Endothelial cell of umbilical vein (primary cell): Measurements from ENCODE around the gene MORN5. TPM values are rescaled to one million over a fixed set of nuclear protein-coding genes. Genes with fewer than 3 reads are reported as not detected.

Source experiments
- BruUV-seq: library from RNA; stranded (reverse); fragments of 400-500 nt; replicated peaks from 2 replicates; lab custom pipeline; 2021; lab: Mats Ljungman, UMichigan
- CTCF ChIA-PET: fragments of 300-600, 350-600 bp; sonication (Branson Sonifier 250); formaldehyde crosslinking; loops from one replicate; lab custom pipeline; 2021; ENCODE audit warnings: antibody characterized with exemption, inconsistent platforms; lab: Charles Lee
- POLR2A ChIA-PET: fragments of 300-600, 350-600 bp; sonication (Branson Sonifier 250); formaldehyde crosslinking; loops from one replicate; lab custom pipeline; 2021; ENCODE audit warnings: antibody characterized with exemption, inconsistent platforms; lab: Charles Lee
- DNase-seq: peaks from one replicate; pipeline ENCODE4 v3.0.0-alpha.2; 2011; ENCODE audit warnings: low read depth, low spot score
- FAIRE-seq: peaks from 2 replicates; lab custom pipeline; 2011; peaks lifted over from hg19 to GRCh38; lab: Jason Lieb, UNC
- H2AFZ ChIP-seq: 2 replicates; pipeline ENCODE4 v1.6.0; 2012; ENCODE audit warnings: low read depth, low read length, control low read depth, inconsistent platforms
- H3K27ac ChIP-seq: 2 replicates; pipeline ENCODE4 v1.5.1; 2011; ENCODE audit warnings: low read depth, mild to moderate bottlenecking, control low read depth, low read length, moderate library complexity; ENCODE audit not compliant: insufficient read depth
- H3K27me3 ChIP-seq, 2 experiments: 2 replicates each; pipeline versions ENCODE4 v1.6.0 to v1.6.1; 2011; ENCODE audit warnings: low read length in 2 of 2, mixed read lengths in 1 of 2; ENCODE audit not compliant: control insufficient read depth in 2 of 2, insufficient read depth in 2 of 2
- H3K36me3 ChIP-seq, 2 experiments: 2 replicates in 1 of 2; 3 replicates in 1 of 2; pipeline ENCODE4 v1.5.1; 2011; ENCODE audit warnings: low read length in 2 of 2, mild to moderate bottlenecking in 1 of 2, moderate library complexity in 1 of 2; ENCODE audit not compliant: control insufficient read depth in 2 of 2, insufficient read depth in 2 of 2; ENCODE audit errors: extremely low read depth in 1 of 2
- H3K4me1 ChIP-seq: 3 replicates; pipeline ENCODE4 v1.5.1; 2011; ENCODE audit warnings: mild to moderate bottlenecking, low read length; ENCODE audit not compliant: control insufficient read depth, insufficient read depth; ENCODE audit errors: extremely low read depth
- H3K4me2 ChIP-seq: 2 replicates; pipeline ENCODE4 v1.6.1; 2011; ENCODE audit warnings: low read length, control low read depth, mixed read lengths; ENCODE audit not compliant: insufficient read depth
- H3K4me3 ChIP-seq, 3 experiments: fragments of 200-600 bp in 1 of 3; sonication (generic), shearing (Covaris generic) in 1 of 3; replicated peaks in 1 of 3; 2 replicates each; pipeline ENCODE4 v1.5.1; 2011 to 2016; ENCODE audit warnings: control low read depth in 3 of 3, low read length in 3 of 3, mild to moderate bottlenecking in 2 of 3, inconsistent platforms in 1 of 3, low read depth in 1 of 3, moderate library complexity in 1 of 3; ENCODE audit not compliant: insufficient read depth in 1 of 3
- H3K79me2 ChIP-seq: 2 replicates; pipeline ENCODE4 v1.6.0; 2012; ENCODE audit warnings: low read length, inconsistent platforms; ENCODE audit not compliant: control insufficient read depth, insufficient read depth
- H3K9ac ChIP-seq: replicated peaks from 2 replicates; pipeline ENCODE3; 2011; ENCODE audit warnings: low read length, control low read depth; ENCODE audit not compliant: insufficient read depth; ENCODE audit errors: extremely low read depth
- H3K9me1 ChIP-seq: replicated peaks from 3 replicates; pipeline ENCODE4 v1.6.0; 2011; ENCODE audit warnings: mild to moderate bottlenecking, low read length; ENCODE audit not compliant: control insufficient read depth, insufficient read depth; ENCODE audit errors: extremely low read depth
- H3K9me3 ChIP-seq: replicated peaks from 2 replicates; pipeline ENCODE4 v1.5.1; 2012; ENCODE audit warnings: low read length, inconsistent platforms; ENCODE audit not compliant: control insufficient read depth, insufficient read depth
- H4K20me1 ChIP-seq: replicated peaks from 2 replicates; pipeline ENCODE3; 2011; ENCODE audit warnings: mild to moderate bottlenecking, low read length; ENCODE audit not compliant: control insufficient read depth, insufficient read depth; ENCODE audit errors: extremely low read depth
- EZH2 ChIP-seq: IDR thresholded peaks from 2 replicates; pipeline ENCODE4 v1.6.1; 2012; ENCODE audit warnings: borderline replicate concordance, low read depth, mild to moderate bottlenecking, moderate library complexity, low read length, inconsistent platforms; ENCODE audit not compliant: severe bottlenecking
- FOS ChIP-seq: IDR thresholded peaks from 2 replicates; pipeline ENCODE4 v1.6.1; 2011; ENCODE audit warnings: mild to moderate bottlenecking, low read length, moderate library complexity, borderline replicate concordance; ENCODE audit not compliant: insufficient read depth
- GATA2 ChIP-seq: IDR thresholded peaks from 2 replicates; pipeline ENCODE4 v1.7.0; 2011; ENCODE audit warnings: low read depth, mild to moderate bottlenecking, moderate library complexity, mixed read lengths, low read length; ENCODE audit not compliant: insufficient read length, insufficient read depth
- JUN ChIP-seq: IDR thresholded peaks from 2 replicates; pipeline ENCODE4 v1.6.1; 2011; ENCODE audit warnings: borderline replicate concordance, low read depth; ENCODE audit not compliant: insufficient read length, insufficient read depth
- MYC ChIP-seq: IDR thresholded peaks from one replicate; pipeline ENCODE4 v1.6.1; 2011; ENCODE audit warnings: mild to moderate bottlenecking, low read depth, low read length
- POLR2A ChIP-seq: IDR thresholded peaks from 2 replicates; pipeline ENCODE4 v1.6.1; 2012; ENCODE audit warnings: low read depth, mild to moderate bottlenecking, control low read depth, low read length
- POLR2AphosphoS5 ChIP-seq: IDR thresholded peaks from 2 replicates; pipeline ENCODE4 v1.6.1; 2012; ENCODE audit warnings: low read depth, mild to moderate bottlenecking, control low read depth, low read length, moderate library complexity; ENCODE audit not compliant: insufficient read depth
- dilution Hi-C: fragments of 300-500 bp; cut with MboI; formaldehyde crosslinking; loops from one replicate; pipeline ENCODE4 v1.15.0; 2019; ENCODE audit warnings: low sequenced_read_pairs; ENCODE audit not compliant: extremely low pct_ligation_motif_present
- intact Hi-C: fragments of 100-400 bp; cut with micrococcal nuclease; formaldehyde crosslinking; loops from one replicate; pipeline ENCODE4 v1.10.0; 2022
- polyA plus RNA-seq, 4 experiments: library from polyadenylated mRNA; depleted of rRNA in 3 of 4; stranded (reverse) in 3 of 4; unstranded in 1 of 4; fragments of >200 nt; gene quantifications; 2 replicates each; pipeline versions ENCODE4 v1.2.1 to v1.2.3, GENCODE V29; 2011 to 2012; ENCODE audit warnings: missing spikeins in 1 of 4
- total RNA-seq: library from RNA; stranded (reverse); gene quantifications from 2 replicates; pipeline ENCODE4 v1.2.3, GENCODE V29; 2021
- TF ChIP-seq, protein P1 (sequence below), 2 donors: IDR thresholded peaks; 1 replicate in 1 of 2; 2 replicates in 1 of 2; pipeline ENCODE4 v1.5.1; 2011; ENCODE audit warnings: low read length in 2 of 2, mild to moderate bottlenecking in 2 of 2, moderate library complexity in 2 of 2, control low read depth in 1 of 2, inconsistent platforms in 1 of 2, low read depth in 1 of 2; ENCODE audit not compliant: insufficient read depth in 1 of 2; ENCODE audit errors: extremely low read depth in 1 of 2
- TF ChIP-seq, protein P2 (sequence below): IDR thresholded peaks from 2 replicates; pipeline ENCODE4 v1.6.1; 2011; ENCODE audit not compliant: insufficient read depth, insufficient read length

The MORN5 gene
- total and polyA plus RNA-seq, 2 donors (not counting 3 experiments of a cell fraction or from before 2014, with no cell fraction given) = not detected

DNA sequence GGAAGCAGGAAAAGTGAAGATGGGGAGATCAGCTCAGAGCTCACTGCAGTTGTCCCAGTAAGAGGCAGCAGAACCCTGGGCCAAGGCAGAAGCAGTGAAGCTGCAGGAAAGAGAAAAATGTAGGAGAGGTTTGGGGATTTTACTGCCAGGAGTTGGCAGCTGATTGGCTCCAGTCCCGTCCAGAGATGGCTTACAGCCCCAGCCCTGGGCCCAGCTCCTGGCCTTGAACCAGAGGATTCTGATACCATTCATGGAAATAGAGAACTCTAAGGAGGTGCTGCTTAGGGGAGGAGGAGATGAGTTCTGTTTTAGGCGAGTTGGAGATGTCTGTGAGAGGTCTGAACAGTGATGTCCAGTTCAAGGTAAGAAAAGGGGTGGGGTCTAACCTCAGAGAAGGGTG is 4.6 kb downstream of the MORN5 start:
- H3K79me2 ChIP-seq = peaks cover under 1% of the 10 kb centered on the region
- intact Hi-C loops (no loop called here), dilution Hi-C loops (no loop called here)
- H3K4me2 ChIP-seq = no peak overlapping the region
- H3K9me3 ChIP-seq = no peaks in the 10 kb centered on the region
- H3K4me3 ChIP-seq = no peak overlapping the region
- no TSS peak for BruUV-seq
- ChIA-PET POLR2A (no interaction called here), CTCF (interaction anchor here (1.0 to 1.5 kb wide), 5 partner anchors 11 to 186 kb away, joined by 3 to 5 read pairs (median 3); no protein-coding TSS in a partner anchor)
- H3K9me1 ChIP-seq = no peaks in the 10 kb centered on the region
- H3K27ac ChIP-seq = no peak overlapping the region
- H3K4me1 ChIP-seq = peaks cover 18% of the 10 kb centered on the region
- DNase-seq = no peak
- H4K20me1 ChIP-seq = no peaks in the 10 kb centered on the region
- no peak for FAIRE-seq
- no peak overlapping the region for H2AFZ ChIP-seq
- TF ChIP-seq POLR2A = no peak
- no peaks in the 10 kb centered on the region for H3K36me3 ChIP-seq
- peaks cover 14 to 24% of the 10 kb centered on the region in 2 experiments for H3K27me3 ChIP-seq
- H3K9ac ChIP-seq = no peak overlapping the region

DNA sequence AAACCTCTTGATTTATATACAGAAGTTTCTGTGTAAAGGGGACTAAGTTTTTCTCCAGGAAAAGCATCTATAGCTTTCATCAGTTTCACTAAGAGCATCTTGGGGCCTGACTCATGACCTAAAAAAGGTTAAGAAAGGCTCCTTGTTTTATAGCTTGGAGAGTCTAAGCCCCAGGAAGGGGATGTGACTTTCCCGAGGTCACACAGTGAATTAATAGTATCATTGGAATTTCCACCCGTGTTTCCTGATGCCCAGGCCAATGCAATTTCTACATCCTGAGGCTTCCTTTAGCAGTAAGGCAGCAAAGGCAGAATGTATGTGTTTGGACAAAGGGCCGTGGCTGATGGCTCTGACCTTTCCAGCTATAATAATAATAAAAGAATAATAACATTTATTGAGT is 8.6 kb downstream of the MORN5 start:
- H3K36me3 ChIP-seq = no peaks in the 10 kb centered on the region
- no peaks in the 10 kb centered on the region for H4K20me1 ChIP-seq
- ChIA-PET POLR2A (no interaction called here), CTCF (interaction anchor here (0.6 to 2.5 kb wide), 9 partner anchors 9 to 43 kb away, joined by 3 to 9 read pairs (median 4); partner anchors contain the start of genes MORN5 and NDUFA8)
- intact Hi-C loops = loop anchor here (1.0 to 2.0 kb wide), 2 partner anchors 40 to 86 kb away; no protein-coding TSS in a partner anchor
- no peaks in the 10 kb centered on the region for H3K9me1 ChIP-seq
- H3K27me3 ChIP-seq = peaks cover 16 to 30% of the 10 kb centered on the region in 2 experiments
- peaks cover 18% of the 10 kb centered on the region for H3K4me1 ChIP-seq
- DNase-seq (peak; percentile 73), FAIRE-seq (peak; percentile 89)
- no peak overlapping the region for H2AFZ ChIP-seq
- BruUV-seq = no TSS peak
- dilution Hi-C loops = no loop called here
- H3K27ac ChIP-seq = no peak overlapping the region
- no peak overlapping the region for H3K4me2 ChIP-seq
- TF ChIP-seq MYC = no peak
- TF ChIP-seq, protein P1, sequence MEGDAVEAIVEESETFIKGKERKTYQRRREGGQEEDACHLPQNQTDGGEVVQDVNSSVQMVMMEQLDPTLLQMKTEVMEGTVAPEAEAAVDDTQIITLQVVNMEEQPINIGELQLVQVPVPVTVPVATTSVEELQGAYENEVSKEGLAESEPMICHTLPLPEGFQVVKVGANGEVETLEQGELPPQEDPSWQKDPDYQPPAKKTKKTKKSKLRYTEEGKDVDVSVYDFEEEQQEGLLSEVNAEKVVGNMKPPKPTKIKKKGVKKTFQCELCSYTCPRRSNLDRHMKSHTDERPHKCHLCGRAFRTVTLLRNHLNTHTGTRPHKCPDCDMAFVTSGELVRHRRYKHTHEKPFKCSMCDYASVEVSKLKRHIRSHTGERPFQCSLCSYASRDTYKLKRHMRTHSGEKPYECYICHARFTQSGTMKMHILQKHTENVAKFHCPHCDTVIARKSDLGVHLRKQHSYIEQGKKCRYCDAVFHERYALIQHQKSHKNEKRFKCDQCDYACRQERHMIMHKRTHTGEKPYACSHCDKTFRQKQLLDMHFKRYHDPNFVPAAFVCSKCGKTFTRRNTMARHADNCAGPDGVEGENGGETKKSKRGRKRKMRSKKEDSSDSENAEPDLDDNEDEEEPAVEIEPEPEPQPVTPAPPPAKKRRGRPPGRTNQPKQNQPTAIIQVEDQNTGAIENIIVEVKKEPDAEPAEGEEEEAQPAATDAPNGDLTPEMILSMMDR (IDR thresholded peaks at IDR 0.05; ENCODE audit: extremely low read depth in 1 of 2, insufficient read depth in 1 of 2, low read depth in 1 of 2, low read length in 2 of 2) = no peak
- peak; percentile 66 for TF ChIP-seq POLR2AphosphoS5
- peak; percentile 40 for TF ChIP-seq JUN
- TF ChIP-seq POLR2A = no peak
- peak; percentile 78 for TF ChIP-seq FOS
- TF ChIP-seq EZH2 = no peak
- TF ChIP-seq, protein P2, sequence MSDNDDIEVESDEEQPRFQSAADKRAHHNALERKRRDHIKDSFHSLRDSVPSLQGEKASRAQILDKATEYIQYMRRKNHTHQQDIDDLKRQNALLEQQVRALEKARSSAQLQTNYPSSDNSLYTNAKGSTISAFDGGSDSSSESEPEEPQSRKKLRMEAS = no peak
- TF ChIP-seq GATA2 = peak; percentile 52
- no peaks in the 10 kb centered on the region for H3K9me3 ChIP-seq
- H3K79me2 ChIP-seq = no peaks in the 10 kb centered on the region
- H3K9ac ChIP-seq = no peak overlapping the region
- no peak overlapping the region for H3K4me3 ChIP-seq
